NCI-H460 (cell line): Measurements from ENCODE around the gene TNFRSF21. TPM values are rescaled to one million over a fixed set of nuclear protein-coding genes. Genes with fewer than 3 reads are reported as not detected.

Experiments
- DNase-seq: peaks from one replicate; pipeline ENCODE4 v3.0.0-alpha.2; 2016; ENCODE audit warnings: low read depth; ENCODE audit errors: extremely low read depth
- total RNA-seq: library from RNA; depleted of rRNA; stranded (reverse); fragments of >200 nt; shearing (Covaris generic); gene quantifications from 2 replicates; pipeline ENCODE4 v1.2.3, GENCODE V29; 2014

Gene TNFRSF21
- total RNA-seq, 1 experiment from 2014 or later = 4.0 TPM

DNA sequence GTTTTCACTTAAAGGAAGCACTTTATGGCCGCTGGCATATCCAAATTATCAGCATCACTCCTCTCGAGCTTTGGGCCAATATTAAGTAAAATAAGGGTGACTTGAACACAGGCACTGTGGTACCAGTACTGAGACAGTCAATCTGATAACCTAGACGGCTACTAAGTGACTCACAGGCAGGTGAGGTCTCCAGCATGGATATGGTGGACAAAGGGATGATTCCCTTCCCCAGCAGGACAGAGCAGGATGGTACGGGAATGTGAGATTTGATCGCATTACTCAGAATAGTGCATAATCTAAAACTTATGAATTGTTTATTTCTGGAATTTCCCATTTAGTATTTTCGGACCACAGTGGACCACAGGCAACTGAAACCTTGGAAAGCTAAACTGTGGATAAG, 55.7 kb downstream of the TNFRSF21 start:
- no peak for DNase-seq

DNA sequence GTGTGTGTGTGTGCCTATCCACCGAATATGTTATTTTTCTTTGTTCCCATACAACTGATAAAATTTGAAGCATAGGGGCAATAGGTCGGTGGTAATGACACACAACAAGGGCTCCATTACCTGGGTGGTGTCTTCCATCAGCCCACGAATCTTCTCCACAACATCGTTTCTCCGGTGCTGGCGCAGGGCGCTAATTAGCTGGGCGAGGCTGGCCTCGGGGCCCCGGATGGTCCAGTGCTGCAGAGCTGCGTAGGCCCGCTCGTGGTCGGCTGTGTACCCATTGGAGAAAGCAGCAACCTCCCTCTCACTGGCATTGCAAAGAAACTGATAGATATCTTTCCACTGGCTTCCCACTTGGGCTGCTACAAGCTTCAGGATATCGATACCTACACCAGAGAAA, 56.6 kb downstream of the TNFRSF21 start:
- no peak for DNase-seq

GRCh38 chr6:47252633-47253032, 57.1 kb downstream of the TNFRSF21 start:
- DNase-seq = no peak

DNA sequence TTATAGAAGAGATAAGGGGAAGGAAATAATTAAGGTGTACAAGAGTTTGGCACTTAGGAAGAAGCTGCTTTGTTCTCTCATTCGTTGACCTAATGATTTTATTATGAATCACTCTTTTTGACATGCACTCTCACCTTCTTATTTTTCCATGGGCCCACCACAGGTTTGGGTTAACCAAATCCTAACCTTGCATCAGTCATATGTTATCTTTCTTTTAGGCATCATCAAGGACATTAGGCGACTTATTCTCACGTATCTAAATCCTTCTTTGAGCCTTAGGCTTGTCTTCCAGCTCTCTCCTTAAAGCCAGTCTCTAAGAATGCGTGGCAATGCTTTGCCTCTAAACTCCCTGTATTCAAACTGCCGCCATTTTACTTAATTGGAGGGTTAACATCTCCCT, 58.3 kb downstream of the TNFRSF21 start:
- no peak for DNase-seq

- no peak for DNase-seq
These were observed 59.4 kb downstream of the TNFRSF21 start for GRCh38 chr6:47250302-47250701.

- no peak for DNase-seq
These were observed 61.3 kb downstream of the TNFRSF21 start for GRCh38 chr6:47248446-47248845.

DNA sequence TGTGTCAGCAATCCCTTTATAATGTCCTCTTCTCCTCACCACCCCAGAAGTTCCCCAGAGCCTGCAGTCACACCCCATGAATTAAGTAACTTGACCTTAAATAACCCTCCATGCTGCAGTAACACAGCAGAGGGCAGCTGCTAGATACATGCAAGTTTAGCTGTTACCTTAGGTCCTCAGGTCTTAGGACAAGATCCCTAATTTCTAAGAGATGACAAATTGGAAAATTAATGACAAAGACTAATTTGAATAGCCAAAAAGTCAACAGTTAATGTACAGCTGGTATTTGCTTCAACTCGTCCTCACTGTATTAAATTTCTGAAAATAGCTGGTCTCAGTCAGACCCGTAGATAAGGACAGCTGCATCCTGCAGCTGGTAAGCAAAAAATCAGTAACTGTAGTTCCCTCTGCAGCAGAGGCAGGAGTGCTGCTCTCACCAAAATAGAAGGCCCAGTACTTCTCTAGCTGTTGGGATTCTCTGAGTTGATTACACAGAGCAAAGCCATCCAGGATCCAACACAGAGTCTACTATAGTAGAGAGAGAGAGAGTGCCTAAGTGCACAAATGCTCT, 62.4 kb downstream of the TNFRSF21 start:
- no peak for DNase-seq

GRCh38 chr6:47246551-47246950, 63.2 kb downstream of the TNFRSF21 start:
- DNase-seq = no peak

DNA sequence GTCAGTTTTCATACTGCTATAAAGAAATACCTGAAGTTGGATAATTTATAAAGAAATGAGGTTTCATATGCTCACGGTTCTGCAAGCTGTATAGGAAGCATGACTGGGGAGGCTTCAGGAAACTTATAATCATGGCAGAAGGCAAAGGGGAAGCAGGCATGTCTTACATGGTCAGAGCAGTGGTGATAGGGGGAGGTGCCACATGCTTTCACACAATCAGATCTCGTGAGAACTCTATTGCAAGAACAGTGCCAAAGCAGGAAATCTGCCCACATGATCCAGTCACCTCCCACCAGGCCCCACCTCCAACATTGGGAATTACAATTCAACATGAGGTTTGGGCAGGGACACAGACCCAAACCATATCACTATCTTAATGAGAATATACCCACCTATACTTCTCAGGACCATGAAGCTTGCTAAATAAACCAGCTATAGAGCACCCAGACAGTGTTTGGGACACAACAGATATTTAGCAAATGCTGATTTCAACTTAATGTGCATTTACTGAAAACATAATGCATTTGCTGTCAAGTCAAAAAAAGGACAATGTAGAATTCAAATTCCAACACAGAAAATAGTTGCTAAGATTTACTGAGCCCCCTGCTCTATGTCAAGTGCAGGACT, 63.8 kb downstream of the TNFRSF21 start:
- DNase-seq = peak; percentile 2

GRCh38 chr6:47242483-47243386, 67.0 kb downstream of the TNFRSF21 start:
- peak; percentile 39 for DNase-seq

GRCh38 chr6:47241742-47242482, 67.8 kb downstream of the TNFRSF21 start:
- no peak for DNase-seq

- DNase-seq = no peak
These were observed 69.3 kb downstream of the TNFRSF21 start for GRCh38 chr6:47240277-47240890.

- DNase-seq = no peak
These were observed 70.2 kb downstream of the TNFRSF21 start for GRCh38 chr6:47239546-47239945.

- DNase-seq = no peak
These were observed 71.2 kb downstream of the TNFRSF21 start for GRCh38 chr6:47238456-47238995.

- no peak for DNase-seq
These were observed 72.5 kb downstream of the TNFRSF21 start for GRCh38 chr6:47237196-47237595.

- DNase-seq = no peak
These were observed 73.5 kb downstream of the TNFRSF21 start for GRCh38 chr6:47235964-47236760.

DNA sequence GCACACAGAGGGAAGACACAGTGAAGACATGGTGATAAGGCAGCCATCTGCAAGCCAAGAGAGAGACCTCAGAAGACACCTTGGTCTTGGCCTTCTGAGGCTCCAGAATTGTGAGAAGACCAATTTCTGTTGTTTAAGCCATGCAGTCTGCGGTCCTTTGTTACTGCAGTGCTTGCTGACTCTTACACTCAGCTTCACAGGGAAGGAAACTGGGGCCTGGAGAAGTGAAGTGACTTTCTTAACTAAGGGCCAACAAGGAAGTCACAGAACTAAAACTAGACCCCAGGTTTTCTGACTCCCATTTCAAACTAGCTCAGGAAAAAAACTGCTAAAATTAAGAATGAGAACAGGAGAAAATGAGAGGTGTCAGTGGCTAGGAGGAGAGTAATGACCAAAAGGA, 74.3 kb downstream of the TNFRSF21 start:
- no peak for DNase-seq

GRCh38 chr6:47234266-47234933, 75.3 kb downstream of the TNFRSF21 start:
- no peak for DNase-seq

- no peak for DNase-seq
These were observed 78.6 kb downstream of the TNFRSF21 start for GRCh38 chr6:47231151-47231550.
